ENCODE data around the gene ACSL1.

GRCh38 chr4:184815046-184815877 is 10.5 kb downstream of the ACSL1 start:
- TF ChIP-seq CTCF (IDR thresholded peaks at IDR 0.05; ENCODE audit: poor library complexity, severe bottlenecking): no peak
- TF ChIP-seq POLR2AphosphoS5 (IDR thresholded peaks at IDR 0.05): no peak
- TF ChIP-seq MXI1 (conservative IDR thresholded peaks at IDR 0.05; ENCODE audit: poor library complexity, severe bottlenecking): no peak
- TF ChIP-seq REST (IDR thresholded peaks at IDR 0.05; ENCODE audit: borderline replicate concordance): no peak
- TF ChIP-seq RAD21 (conservative IDR thresholded peaks at IDR 0.05): no peak
- TF ChIP-seq TAF1 (IDR thresholded peaks at IDR 0.05; ENCODE audit: low read depth): no peak
- TF ChIP-seq EP300 (conservative IDR thresholded peaks at IDR 0.05; ENCODE audit: poor library complexity, severe bottlenecking): no peak
- no peak for TF ChIP-seq EZH2 (IDR thresholded peaks at IDR 0.05; ENCODE audit: borderline replicate concordance, insufficient read depth, low read length, poor library complexity, severe bottlenecking)
